Natural killer cell treated with Interleukin-12 subunit alpha and Interleukin-12 subunit beta and Interleukin-15 and Interleukin-18, amount 100 ng/mL, for 72 hours (primary cell): ENCODE data around the gene SP7. TPM values are rescaled to one million over a fixed set of nuclear protein-coding genes. Genes with fewer than 3 reads are reported as not detected.
"Not testable (repeated sequence)": the region's sequence is repeated elsewhere in the genome, so short reads cannot be mapped to it uniquely, and the experiment has no call there.

Source experiments
- ATAC-seq, 2 donors: fragments of 150-1000 bp; cut with Tn5 transposase in 1 of 2; sonication (Bioruptor Pico), chemical (Tn5 transposase) in 1 of 2; 2 replicates each; pipeline ENCODE4 v1.10.0; 2021
- DNase-seq: peaks from one replicate; pipeline ENCODE4 v3.0.0; 2022; ENCODE audit warnings: low spot score
- H3K27ac Mint-ChIP-seq, 2 donors: 1 replicate in 1 of 2; 2 replicates in 1 of 2; pipeline ENCODE4 v1.8.0; 2022; ENCODE audit warnings: mixed read lengths in 2 of 2, mild to moderate bottlenecking in 1 of 2, moderate library complexity in 1 of 2
- H3K27me3 Mint-ChIP-seq, 2 donors: 1 replicate in 1 of 2; 2 replicates in 1 of 2; pipeline ENCODE4 v1.8.0; 2022; ENCODE audit warnings: mixed read lengths in 2 of 2
- H3K36me3 Mint-ChIP-seq: one replicate; pipeline ENCODE4 v1.8.0; 2022; ENCODE audit warnings: mixed read lengths
- H3K4me1 Mint-ChIP-seq, 2 donors: 1 replicate in 1 of 2; 2 replicates in 1 of 2; pipeline ENCODE4 v1.8.0; 2022; ENCODE audit warnings: low read depth in 2 of 2, mixed read lengths in 2 of 2, mild to moderate bottlenecking in 1 of 2
- H3K4me3 Mint-ChIP-seq: one replicate; pipeline ENCODE4 v1.8.0; 2022; ENCODE audit warnings: mixed read lengths
- H3K9me3 Mint-ChIP-seq: 2 replicates; pipeline ENCODE4 v1.8.0; 2022; ENCODE audit warnings: mixed read lengths
- total RNA-seq, 2 donors: library from RNA; stranded (reverse); gene quantifications; one replicate each; pipeline ENCODE4 v1.2.3, GENCODE V29; 2022

SP7 gene
- total RNA-seq, 2 donors from 2014 or later, result not detected

- H3K27ac Mint-ChIP-seq, result peak overlapping the region; percentile 58 to 81
- ATAC-seq, result peak in 1 of 2 donors; percentile 43
- H3K4me3 Mint-ChIP-seq, result peak overlapping the region; percentile 41
- no peak for DNase-seq
- H3K27me3 Mint-ChIP-seq, result no peaks in the 10 kb centered on the region
- peaks cover 8 to 11% of the 10 kb centered on the region in 2 donors for H3K4me1 Mint-ChIP-seq
- H3K9me3 Mint-ChIP-seq, result no peaks in the 10 kb centered on the region
- H3K36me3 Mint-ChIP-seq, result no peaks in the 10 kb centered on the region
Observed at GRCh38 chr12:53365245-53365904, 29.2 kb upstream of the SP7 start.

DNA sequence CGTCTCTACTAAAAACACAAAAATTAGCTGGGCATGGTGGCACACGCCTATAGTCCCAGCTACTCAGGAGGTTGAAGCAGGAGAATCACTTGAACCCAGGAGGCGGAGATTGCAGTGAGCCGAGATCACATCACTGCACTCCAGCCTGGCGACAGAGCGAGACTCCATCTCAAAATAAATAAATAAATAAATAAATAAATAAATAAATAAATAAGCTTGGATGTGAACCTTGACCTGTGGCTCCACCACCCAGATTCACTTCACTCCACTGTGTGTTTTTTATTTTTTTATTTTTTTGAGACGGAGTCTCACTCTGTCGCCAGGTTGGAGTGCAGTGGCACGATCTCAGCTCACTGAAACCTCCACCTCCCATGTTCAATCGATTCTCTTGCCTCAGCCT is 25.5 kb upstream of the SP7 start:
- not testable (repeated sequence) for H3K4me3 Mint-ChIP-seq, H3K9me3 Mint-ChIP-seq, ATAC-seq, H3K27ac Mint-ChIP-seq, H3K36me3 Mint-ChIP-seq, DNase-seq, H3K27me3 Mint-ChIP-seq
- H3K4me1 Mint-ChIP-seq, result peaks cover 8 to 11% of the 10 kb centered on the region in 2 donors

GRCh38 chr12:53358836-53359419 is 22.8 kb upstream of the SP7 start:
- no peaks in the 10 kb centered on the region for H3K9me3 Mint-ChIP-seq
- H3K4me1 Mint-ChIP-seq, result no peaks in the 10 kb centered on the region
- no peak overlapping the region for H3K4me3 Mint-ChIP-seq
- H3K27ac Mint-ChIP-seq, result no peak overlapping the region
- H3K27me3 Mint-ChIP-seq, result no peaks in the 10 kb centered on the region
- H3K36me3 Mint-ChIP-seq, result no peaks in the 10 kb centered on the region
- DNase-seq, result no peak
- ATAC-seq, result no peak

DNA sequence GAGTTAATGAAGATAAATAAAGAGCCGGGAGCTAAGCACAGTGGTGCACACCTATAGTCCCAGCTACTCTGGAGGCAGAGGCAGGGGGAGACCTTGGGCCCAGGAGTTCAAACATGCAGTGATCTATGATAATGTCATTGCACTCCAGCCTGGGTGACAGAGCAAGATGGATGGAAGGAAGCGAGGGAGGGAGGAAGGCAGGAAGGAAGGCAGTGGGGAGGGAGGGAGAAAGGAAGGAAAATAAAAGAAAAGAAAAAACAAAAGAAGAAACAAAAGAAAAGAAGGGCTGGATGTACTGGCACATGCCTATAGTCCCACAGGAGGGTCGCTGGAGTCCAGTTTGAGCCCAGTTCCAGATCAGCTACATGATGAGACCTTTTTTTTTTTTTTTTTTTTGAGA is 19.0 kb upstream of the SP7 start:
- Mint-ChIP-seq H3K36me3 (no peaks in the 10 kb centered on the region), H3K4me1 (peaks cover 6% of the 10 kb centered on the region in 2 donors), H3K9me3 (no peaks in the 10 kb centered on the region), H3K4me3 (no peak overlapping the region), H3K27me3 (no peaks in the 10 kb centered on the region), H3K27ac (no peak overlapping the region)
- DNase-seq (no peak), ATAC-seq (no peak)

GRCh38 chr12:53353257-53353655 is 17.1 kb upstream of the SP7 start:
- Mint-ChIP-seq H3K9me3 (no peaks in the 10 kb centered on the region), H3K36me3 (no peaks in the 10 kb centered on the region), H3K4me3 (no peak overlapping the region), H3K4me1 (peaks cover 6% of the 10 kb centered on the region in 2 donors), H3K27me3 (no peaks in the 10 kb centered on the region), H3K27ac (no peak overlapping the region)
- ATAC-seq, result no peak
- DNase-seq, result no peak

DNA sequence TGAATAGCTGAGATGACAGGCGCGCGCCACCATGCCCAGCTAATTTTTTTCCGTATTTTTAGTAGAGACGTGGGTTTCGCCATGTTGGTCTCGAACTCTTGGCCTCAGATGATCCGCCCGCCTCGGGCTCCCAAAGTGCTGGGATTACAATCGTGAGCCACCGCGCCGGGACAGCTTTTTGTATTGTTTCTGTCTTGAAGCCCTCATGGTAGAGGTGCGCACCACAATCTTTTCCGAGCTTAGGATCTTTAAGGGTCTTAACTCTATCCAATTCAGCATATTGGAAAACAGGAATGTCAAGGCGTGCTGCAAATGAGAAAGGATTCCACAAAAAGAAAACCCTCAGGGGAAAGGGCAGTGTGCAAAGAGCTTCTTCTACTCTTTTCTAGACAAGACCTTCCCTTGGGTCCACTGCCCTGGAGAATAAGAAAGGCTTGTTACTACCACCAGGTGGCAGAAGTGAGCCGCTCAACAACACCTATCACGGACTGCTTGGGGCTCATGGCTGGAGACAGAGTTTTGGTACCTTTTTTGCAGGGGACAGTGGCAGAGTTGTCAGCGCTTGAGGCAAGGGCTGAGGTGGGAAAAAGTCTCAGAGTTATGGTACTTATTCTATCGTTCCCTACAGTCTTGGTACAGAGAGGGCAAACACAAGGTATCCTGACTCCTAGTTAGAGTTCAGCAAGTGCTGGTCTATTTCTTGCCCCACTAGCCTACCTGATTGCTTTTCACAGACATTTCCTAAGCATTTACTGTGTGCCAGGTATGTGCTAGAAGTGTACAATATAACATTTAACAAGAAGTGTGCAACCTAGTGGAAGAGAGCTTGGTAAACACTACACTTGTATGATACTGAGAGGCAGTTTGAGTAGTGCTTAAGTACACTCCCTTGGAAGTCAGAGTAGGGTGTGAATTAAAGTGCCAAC is 16.4 kb upstream of the SP7 start:
- Mint-ChIP-seq H3K4me3 (no peak overlapping the region), H3K36me3 (no peaks in the 10 kb centered on the region), H3K4me1 (peaks cover 6% of the 10 kb centered on the region in 2 donors), H3K27ac (peak overlapping the region in 1 of 2 donors; percentile 40), H3K9me3 (no peaks in the 10 kb centered on the region), H3K27me3 (no peaks in the 10 kb centered on the region)
- ATAC-seq (peak; percentile 96 to 99), DNase-seq (peak; percentile 83)

- DNase-seq (no peak), ATAC-seq (no peak)
- H3K4me3 Mint-ChIP-seq, result no peak overlapping the region
- peaks cover 17 to 21% of the 10 kb centered on the region in 2 donors for H3K4me1 Mint-ChIP-seq
- H3K27ac Mint-ChIP-seq, result no peak overlapping the region
- H3K27me3 Mint-ChIP-seq, result no peaks in the 10 kb centered on the region
- H3K9me3 Mint-ChIP-seq, result no peaks in the 10 kb centered on the region
- no peaks in the 10 kb centered on the region for H3K36me3 Mint-ChIP-seq
Observed at GRCh38 chr12:53347905-53348304, 11.8 kb upstream of the SP7 start.

DNA sequence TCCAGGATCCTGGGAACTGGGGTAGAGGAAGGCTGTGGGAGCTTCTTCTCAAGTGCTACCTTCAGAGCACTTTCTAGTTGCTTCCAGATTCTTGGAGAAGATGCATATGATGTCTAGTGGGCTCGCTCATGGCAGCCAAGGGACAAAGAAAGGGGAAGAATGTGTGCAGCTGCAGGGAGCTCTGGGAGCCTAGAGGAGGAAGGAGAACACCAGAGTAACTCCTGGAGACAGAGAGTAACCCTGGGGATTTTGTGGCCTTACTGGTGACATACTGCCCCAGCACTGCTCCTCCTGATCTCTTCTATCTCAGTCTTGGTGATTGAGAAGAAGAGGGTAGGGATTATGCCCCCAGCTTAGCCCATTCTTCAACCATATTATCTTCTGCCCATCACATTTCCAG is 10.3 kb upstream of the SP7 start:
- Mint-ChIP-seq H3K27me3 (no peaks in the 10 kb centered on the region), H3K27ac (peak overlapping the region in 1 of 2 donors; percentile 50), H3K36me3 (no peaks in the 10 kb centered on the region), H3K4me3 (no peak overlapping the region), H3K4me1 (peaks cover 12 to 18% of the 10 kb centered on the region in 2 donors), H3K9me3 (no peaks in the 10 kb centered on the region)
- ATAC-seq (no peak), DNase-seq (no peak)

- Mint-ChIP-seq H3K4me1 (peaks cover 12 to 18% of the 10 kb centered on the region in 2 donors), H3K9me3 (no peaks in the 10 kb centered on the region), H3K4me3 (peak overlapping the region; percentile 95), H3K27ac (peak overlapping the region; percentile 61 to 84), H3K36me3 (no peaks in the 10 kb centered on the region), H3K27me3 (peaks cover 0 to 3% of the 10 kb centered on the region in 2 donors)
- DNase-seq, result no peak
- no peak for ATAC-seq
Observed at GRCh38 chr12:53345486-53346188, 9.5 kb upstream of the SP7 start.

- Mint-ChIP-seq H3K9me3 (no peaks in the 10 kb centered on the region), H3K4me1 (peaks cover 12 to 18% of the 10 kb centered on the region in 2 donors), H3K27ac (peak overlapping the region; percentile 61 to 84), H3K4me3 (peak overlapping the region; percentile 95), H3K36me3 (no peaks in the 10 kb centered on the region), H3K27me3 (peaks cover 0 to 8% of the 10 kb centered on the region in 2 donors)
- DNase-seq (peak; percentile 70), ATAC-seq (peak; percentile 86)
Observed at GRCh38 chr12:53344824-53345485, 8.8 kb upstream of the SP7 start.

GRCh38 chr12:53344487-53344823 is 8.3 kb upstream of the SP7 start:
- H3K4me1 Mint-ChIP-seq, result peaks cover 12 to 18% of the 10 kb centered on the region in 2 donors
- ATAC-seq, result no peak
- peaks cover 3 to 8% of the 10 kb centered on the region in 2 donors for H3K27me3 Mint-ChIP-seq
- peak overlapping the region in 1 of 2 donors; percentile 64 for H3K27ac Mint-ChIP-seq
- no peak for DNase-seq
- peak overlapping the region; percentile 35 for H3K4me3 Mint-ChIP-seq
- no peaks in the 10 kb centered on the region for H3K36me3 Mint-ChIP-seq
- H3K9me3 Mint-ChIP-seq, result no peaks in the 10 kb centered on the region

GRCh38 chr12:53343969-53344368 is 7.8 kb upstream of the SP7 start:
- Mint-ChIP-seq H3K4me3 (peak overlapping the region; percentile 35), H3K36me3 (no peaks in the 10 kb centered on the region), H3K4me1 (peaks cover 12 to 18% of the 10 kb centered on the region in 2 donors), H3K9me3 (no peaks in the 10 kb centered on the region), H3K27me3 (peaks cover 3 to 8% of the 10 kb centered on the region in 2 donors), H3K27ac (peak overlapping the region in 1 of 2 donors; percentile 64)
- DNase-seq, result no peak
- ATAC-seq, result no peak

- Mint-ChIP-seq H3K36me3 (no peaks in the 10 kb centered on the region), H3K9me3 (no peaks in the 10 kb centered on the region), H3K4me3 (peak overlapping the region; percentile 35), H3K27ac (peak overlapping the region in 1 of 2 donors; percentile 11), H3K4me1 (peaks cover 12 to 18% of the 10 kb centered on the region in 2 donors), H3K27me3 (peaks cover 3 to 9% of the 10 kb centered on the region in 2 donors)
- ATAC-seq (no peak), DNase-seq (no peak)
Observed at GRCh38 chr12:53343449-53343848, 7.3 kb upstream of the SP7 start.
